B cell (primary cell): ENCODE data around the gene LGI4. TPM values are rescaled to one million over a fixed set of nuclear protein-coding genes. Genes with fewer than 3 reads are reported as not detected.

Experiments used
- ATAC-seq: fragments of 200-7000 bp; cut with Tn5 transposase; one replicate; pipeline ENCODE4 v1.10.0; 2021; ENCODE audit warnings: low read depth, mild to moderate bottlenecking, moderate number of reproducible peaks, moderate library complexity
- CTCF ChIA-PET: fragments of 350-600 bp; sonication (Branson Sonifier 250); formaldehyde crosslinking; loops from one replicate; lab custom pipeline; 2021; ENCODE audit warnings: antibody characterized with exemption, inconsistent platforms; lab: Charles Lee
- POLR2A ChIA-PET: fragments of 350-600 bp; sonication (Branson Sonifier 250); formaldehyde crosslinking; loops from one replicate; lab custom pipeline; 2021; ENCODE audit warnings: antibody characterized with exemption; lab: Charles Lee
- DNase-seq: peaks from one replicate; pipeline ENCODE4 v3.0.0; 2013
- H2AFZ ChIP-seq: 2 replicates; pipeline ENCODE4 v1.6.1; 2012; ENCODE audit warnings: mild to moderate bottlenecking, low read depth, low read length; ENCODE audit not compliant: insufficient read depth, poor library complexity, severe bottlenecking
- H3K27ac ChIP-seq, 2 donors: 1 replicate in 1 of 2; 2 replicates in 1 of 2; pipeline ENCODE4 v1.5.1; 2012 to 2013; ENCODE audit warnings: low read length in 2 of 2, mild to moderate bottlenecking in 2 of 2, moderate library complexity in 1 of 2
- H3K27me3 ChIP-seq, 4 experiments: fragments of 200-600 bp in 1 of 4; sonication (generic) in 1 of 4; replicated peaks in 1 of 4; 1 replicate in 2 of 4; 2 replicates in 2 of 4; pipeline versions ENCODE4 v1.6.1 to v1.7.0; 2013 to 2016; ENCODE audit warnings: low read length in 3 of 4, mild to moderate bottlenecking in 2 of 4, mixed read lengths in 1 of 4, moderate library complexity in 1 of 4; ENCODE audit not compliant: insufficient read depth in 4 of 4, control insufficient read depth in 3 of 4; ENCODE audit errors: control extremely low read depth in 1 of 4
- H3K36me3 ChIP-seq, 2 experiments: replicated peaks in 1 of 2; 1 replicate in 1 of 2; 2 replicates in 1 of 2; pipeline versions ENCODE4 v1.6.1 to v1.7.1; 2013; ENCODE audit warnings: low read length in 1 of 2; ENCODE audit not compliant: insufficient read depth in 2 of 2, control insufficient read depth in 1 of 2; ENCODE audit errors: control extremely low read depth in 1 of 2, extremely low read depth in 1 of 2
- H3K4me1 ChIP-seq, 2 donors: fragments of 200-600 bp in 1 of 2; sonication (generic) in 1 of 2; 1 replicate in 1 of 2; 2 replicates in 1 of 2; pipeline versions ENCODE4 v1.5.1 to v1.6.1; 2013 to 2017; ENCODE audit warnings: low read length in 2 of 2; ENCODE audit not compliant: control insufficient read depth in 2 of 2, insufficient read depth in 2 of 2
- H3K4me2 ChIP-seq: replicated peaks from 2 replicates; pipeline ENCODE3; 2012; ENCODE audit warnings: mild to moderate bottlenecking, low read depth, low read length; ENCODE audit not compliant: poor library complexity, severe bottlenecking
- H3K4me3 ChIP-seq, 5 experiments: fragments of 200-600 bp in 1 of 5; sonication (generic) in 1 of 5; 1 replicate in 3 of 5; 2 replicates in 2 of 5; pipeline versions ENCODE4 v1.5.1 to v1.7.0; 2011 to 2016; ENCODE audit warnings: low read length in 4 of 5, mild to moderate bottlenecking in 4 of 5, low read depth in 2 of 5, control low read depth in 1 of 5, moderate library complexity in 1 of 5; ENCODE audit not compliant: insufficient read depth in 1 of 5; ENCODE audit errors: control extremely low read depth in 1 of 5, extremely low read depth in 1 of 5
- H3K79me2 ChIP-seq: fragments of 200-600 bp; sonication (generic); one replicate; pipeline ENCODE4 v1.6.0; 2016; ENCODE audit warnings: low read length; ENCODE audit not compliant: control insufficient read depth, insufficient read depth
- H3K9ac ChIP-seq: fragments of 200-600 bp; sonication (generic); 2 replicates; pipeline ENCODE4 v1.6.1; 2017; ENCODE audit warnings: mild to moderate bottlenecking, low read length, moderate library complexity
- H3K9me3 ChIP-seq, 3 donors: one replicate each; pipeline versions ENCODE4 v1.6.1 to v1.7.1; 2013; ENCODE audit warnings: low read length in 2 of 3; ENCODE audit not compliant: control insufficient read depth in 2 of 3, insufficient read depth in 1 of 3; ENCODE audit errors: control extremely low read depth in 1 of 3
- H4K20me1 ChIP-seq: 2 replicates; pipeline ENCODE4 v1.6.0; 2012; ENCODE audit warnings: mild to moderate bottlenecking, low read length; ENCODE audit not compliant: insufficient read depth, control insufficient read depth, poor library complexity, severe bottlenecking
- H3K27ac Mint-ChIP-seq: one replicate; pipeline ENCODE4 v1.8.0; 2021; ENCODE audit warnings: mixed read lengths
- H3K27me3 Mint-ChIP-seq: one replicate; pipeline ENCODE4 v1.8.0; 2021; ENCODE audit warnings: mixed read lengths
- H3K4me1 Mint-ChIP-seq: one replicate; pipeline ENCODE4 v1.8.0; 2021; ENCODE audit warnings: mixed read lengths
- H3K4me3 Mint-ChIP-seq: one replicate; pipeline ENCODE4 v1.8.0; 2021; ENCODE audit warnings: mixed read lengths
- H3K9me3 Mint-ChIP-seq: one replicate; pipeline ENCODE4 v1.8.0; 2022; ENCODE audit warnings: mixed read lengths; ENCODE audit not compliant: insufficient read depth
- CTCF ChIP-seq: fragments of 200-600 bp; IDR thresholded peaks from one replicate; pipeline ENCODE4 v1.8.0; 2022; ENCODE audit warnings: antibody characterized with exemption, mild to moderate bottlenecking
- EZH2 ChIP-seq: IDR thresholded peaks from 2 replicates; pipeline ENCODE4 v1.6.1; 2012; ENCODE audit warnings: borderline replicate concordance, low read depth, mild to moderate bottlenecking, moderate library complexity, low read length; ENCODE audit not compliant: insufficient read depth, poor library complexity, severe bottlenecking
- WGBS: methylation state at CpG from one replicate; pipeline ENCODE4 v1.1.5; 2013; ENCODE audit warnings: missing lambda C conversion rate; ENCODE audit not compliant: insufficient coverage; 5-methylcytosine and 5-hydroxymethylcytosine counted together
- intact Hi-C: fragments of 100-400 bp; cut with micrococcal nuclease; formaldehyde crosslinking; loops from one replicate; pipeline ENCODE4 v1.10.0; 2022
- polyA plus RNA-seq: library from polyadenylated mRNA; depleted of rRNA; stranded (reverse); fragments of >200 nt; gene quantifications from 2 replicates; pipeline ENCODE4 v1.2.3, GENCODE V29; 2012
- total RNA-seq, 2 donors: library from RNA; stranded (reverse); fragments of 120-200 nt in 1 of 2; gene quantifications; 1 replicate in 1 of 2; 2 replicates in 1 of 2; pipeline versions ENCODE4 v1.2.3 to v1.2.4, GENCODE V29; 2013 to 2022

The LGI4 gene
- total and polyA plus RNA-seq, 2 donors (not counting 1 experiment from before 2014, with no cell fraction given), result 0.40 to 0.59 TPM

- H4K20me1 ChIP-seq, result no peaks in the 10 kb centered on the region
- H3K4me2 ChIP-seq, result no peak overlapping the region
- DNase-seq, result no peak
- peaks cover 0 to 4% (median 0%) of the 10 kb centered on the region in 3 donors for H3K9me3 ChIP-seq
- 91% methylated on average over 6 of the region's 8 CpGs for WGBS
- no peak overlapping the region for H2AFZ ChIP-seq
- no peak for TF ChIP-seq CTCF
- TF ChIP-seq EZH2, result no peak
- no peak overlapping the region for H3K4me3 Mint-ChIP-seq
- intact Hi-C loops, result no loop called here
- no peak overlapping the region for H3K27ac Mint-ChIP-seq
- no peak overlapping the region for H3K4me3 ChIP-seq
- H3K27me3 Mint-ChIP-seq, result peaks cover 3% of the 10 kb centered on the region
- H3K79me2 ChIP-seq, result no peaks in the 10 kb centered on the region
- no peak overlapping the region for H3K9ac ChIP-seq
- H3K4me1 Mint-ChIP-seq, result peaks cover 8% of the 10 kb centered on the region
- peaks cover 0 to 18% (median 2%) of the 10 kb centered on the region in 4 experiments for H3K27me3 ChIP-seq
- ChIA-PET CTCF (interaction anchor here (0.9 to 4.5 kb wide), 7 partner anchors 10 to 52 kb away, joined by 3 to 31 read pairs (median 3); partner anchors contain the start of gene LGI4), POLR2A (no interaction called here)
- no peak overlapping the region for H3K27ac ChIP-seq
- peaks cover 7 to 9% of the 10 kb centered on the region in 2 donors for H3K4me1 ChIP-seq
- no peak for ATAC-seq
- H3K9me3 Mint-ChIP-seq, result no peaks in the 10 kb centered on the region
- H3K36me3 ChIP-seq, result no peaks in the 10 kb centered on the region
These were observed 17.7 kb downstream of the LGI4 start for GRCh38 chr19:35117116-35117515.

DNA sequence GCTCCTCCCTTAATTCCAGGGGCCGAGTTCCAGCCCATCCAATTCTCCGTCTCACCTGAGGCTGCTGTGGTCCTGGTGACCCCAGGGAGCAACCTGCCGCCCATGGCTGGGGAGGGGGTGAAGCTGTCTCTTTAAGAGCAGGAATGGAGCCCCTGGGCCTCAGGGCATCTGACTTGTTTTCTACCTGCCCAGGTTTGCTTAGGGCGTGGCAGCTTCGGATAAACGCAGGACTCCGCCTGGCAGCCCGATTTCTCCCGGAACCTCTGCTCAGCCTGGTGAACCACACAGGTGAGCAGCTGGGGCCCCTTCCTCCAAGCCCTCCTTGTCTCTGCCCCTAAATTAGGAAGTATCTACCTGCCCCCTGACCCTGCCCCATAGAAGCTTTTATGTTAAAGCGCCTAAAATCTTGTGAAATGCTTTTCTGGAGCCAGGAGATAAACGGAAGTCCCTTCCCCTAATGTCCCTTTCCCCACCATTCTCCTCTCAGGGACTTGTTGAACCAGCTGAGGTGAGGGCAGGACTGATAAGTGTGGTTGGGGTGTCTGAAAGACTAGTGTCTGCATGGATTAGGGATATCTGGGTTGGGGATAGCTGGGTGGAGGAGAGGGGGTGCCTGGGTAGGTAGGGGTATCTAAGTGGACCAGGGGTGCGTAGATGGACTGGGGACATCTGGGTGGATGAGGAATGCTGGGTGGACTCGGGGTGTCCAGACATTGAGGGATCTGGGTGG is 18.6 kb downstream of the LGI4 start:
- Mint-ChIP-seq H3K27me3 (peaks cover 3% of the 10 kb centered on the region), H3K4me1 (peaks cover 8% of the 10 kb centered on the region), H3K27ac (no peak overlapping the region), H3K4me3 (no peak overlapping the region), H3K9me3 (no peaks in the 10 kb centered on the region)
- POLR2A ChIA-PET, result no interaction called here
- Histone ChIP-seq H2AFZ (no peak overlapping the region), H4K20me1 (no peaks in the 10 kb centered on the region), H3K27me3 (peaks cover 0 to 18% (median 2%) of the 10 kb centered on the region in 4 experiments), H3K79me2 (no peaks in the 10 kb centered on the region), H3K9me3 (peaks cover 0 to 4% (median 0%) of the 10 kb centered on the region in 3 donors), H3K4me2 (no peak overlapping the region), H3K27ac (no peak overlapping the region), H3K4me3 (no peak overlapping the region), H3K9ac (no peak overlapping the region), H3K4me1 (peaks cover 7 to 9% of the 10 kb centered on the region in 2 donors), H3K36me3 (no peaks in the 10 kb centered on the region)
- TF ChIP-seq CTCF (no peak), EZH2 (no peak)
- CTCF ChIA-PET, result interaction anchor here (1.0 to 4.5 kb wide), 5 partner anchors 19 to 352 kb away, joined by 3 to 31 read pairs (median 5); partner anchors contain the start of gene LGI4
- ATAC-seq (no peak), DNase-seq (no peak)
- intact Hi-C loops, result no loop called here
- 92% methylated on average over 8 of the region's 13 CpGs for WGBS
